HepG2 (cell line): Measurements from ENCODE around the gene GPATCH3. TPM values are rescaled to one million over a fixed set of nuclear protein-coding genes. Genes with fewer than 3 reads are reported as not detected.

Source experiments
- BORCS8-MEF2B ChIP-seq: sonication (generic); formaldehyde crosslinking; IDR thresholded peaks from 2 replicates; pipeline ENCODE4 v1.8.0; 2022; ENCODE audit warnings: mild to moderate bottlenecking, missing genetic modification reagents
- EHMT2 ChIP-seq: fragments of 200-600 bp; sonication (generic); IDR thresholded peaks from 2 replicates; pipeline ENCODE4 v1.7.0; 2017; ENCODE audit warnings: antibody characterized with exemption, low read depth, low read length, borderline replicate concordance
- ERF ChIP-seq: IDR thresholded peaks from 2 replicates; pipeline ENCODE4 v1.6.1; 2018; ENCODE audit warnings: missing biosample characterization, missing genetic modification reagents
- MYNN ChIP-seq: sonication (generic); formaldehyde crosslinking; IDR thresholded peaks from 2 replicates; pipeline ENCODE4 v1.4.0; 2020; ENCODE audit warnings: mild to moderate bottlenecking, low read depth, missing genetic modification reagents
- NAIF1 ChIP-seq: sonication (generic); formaldehyde crosslinking; IDR thresholded peaks from 2 replicates; pipeline ENCODE4 v1.5.0; 2020; ENCODE audit warnings: mild to moderate bottlenecking, missing genetic modification reagents, borderline replicate concordance
- NFIC ChIP-seq: IDR thresholded peaks from 2 replicates; pipeline ENCODE4 v1.6.1; 2012; ENCODE audit warnings: mild to moderate bottlenecking, low read length, inconsistent platforms
- SALL2 ChIP-seq: sonication (generic); formaldehyde crosslinking; IDR thresholded peaks from 2 replicates; pipeline ENCODE4 v1.8.1; 2023; ENCODE audit warnings: mild to moderate bottlenecking, missing genetic modification reagents, inconsistent platforms
- SAP130 ChIP-seq: IDR thresholded peaks from 2 replicates; pipeline ENCODE4 v1.6.1; 2016; ENCODE audit warnings: low read depth
- SIN3A ChIP-seq: IDR thresholded peaks from 2 replicates; pipeline ENCODE4 v1.6.1; 2011; ENCODE audit warnings: low read depth, mild to moderate bottlenecking, control low read depth, low read length, borderline replicate concordance
- SP1 ChIP-seq, 2 experiments: fragments of 450-650 bp in 1 of 2; sonication (generic) in 1 of 2; formaldehyde crosslinking in 1 of 2; IDR thresholded peaks; 2 replicates each; pipeline versions ENCODE4 v1.4.0 to v1.6.1; 2016 to 2020; ENCODE audit warnings: missing genetic modification reagents in 1 of 2
- SP4 ChIP-seq: sonication (generic); formaldehyde crosslinking; IDR thresholded peaks from 2 replicates; pipeline ENCODE4 v1.8.1; 2023; ENCODE audit warnings: mild to moderate bottlenecking, missing genetic modification reagents
- THAP11 ChIP-seq: IDR thresholded peaks from 2 replicates; pipeline ENCODE4 v1.6.1; 2016; ENCODE audit warnings: missing biosample characterization, missing genetic modification reagents
- ZBTB20 ChIP-seq: sonication (generic); formaldehyde crosslinking; IDR thresholded peaks from 2 replicates; pipeline ENCODE4 v1.8.1; 2023; ENCODE audit warnings: missing genetic modification reagents, low read depth, mild to moderate bottlenecking, borderline replicate concordance
- ZNF12 ChIP-seq: sonication (generic); formaldehyde crosslinking; IDR thresholded peaks from 2 replicates; pipeline ENCODE4 v1.5.0; 2020; ENCODE audit warnings: missing genetic modification reagents
- ZNF670 ChIP-seq: sonication (generic); formaldehyde crosslinking; IDR thresholded peaks from 2 replicates; pipeline ENCODE4 v1.8.0; 2022; ENCODE audit warnings: mild to moderate bottlenecking, missing genetic modification reagents, borderline replicate concordance
- ZNF703 ChIP-seq: sonication (generic); formaldehyde crosslinking; IDR thresholded peaks from 2 replicates; pipeline ENCODE4 v1.5.1; 2020; ENCODE audit warnings: missing genetic modification reagents, mild to moderate bottlenecking, moderate library complexity, borderline replicate concordance
- ZNF841 ChIP-seq: sonication (generic); formaldehyde crosslinking; IDR thresholded peaks from 2 replicates; pipeline ENCODE4 v1.8.1; 2023; ENCODE audit warnings: missing genetic modification reagents, borderline replicate concordance
- ZSCAN12 ChIP-seq: sonication (generic); formaldehyde crosslinking; IDR thresholded peaks from 2 replicates; pipeline ENCODE4 v1.9.0; 2021; ENCODE audit warnings: mild to moderate bottlenecking, missing genetic modification reagents
- polyA plus RNA-seq, 8 experiments: library from polyadenylated mRNA; depleted of rRNA in 3 of 8; stranded (reverse) in 7 of 8; unstranded in 1 of 8; fragments of >200 nt; fragmentation: Illumina TruSeq in 4 of 8; extraction: Trizol in 4 of 8; gene quantifications; 2 replicates each; pipeline versions ENCODE4 v1.2.1 to v1.2.3, GENCODE V29; 2011 to 2016; ENCODE audit warnings: low read depth in 4 of 8, missing spikeins in 1 of 8, mixed read lengths in 1 of 8; ENCODE audit not compliant: insufficient read depth in 1 of 8
- total RNA-seq, 5 experiments: library from RNA; depleted of rRNA; stranded (reverse); fragments of >200 nt; fragmentation: Illumina TruSeq; extraction: Trizol; gene quantifications; 2 replicates each; pipeline ENCODE4 v1.2.3, GENCODE V29; 2016; ENCODE audit warnings: low read depth in 1 of 5
- TF ChIP-seq, protein P1 (sequence below): sonication (generic); formaldehyde crosslinking; IDR thresholded peaks from 2 replicates; pipeline ENCODE4 v1.4.0; 2020; ENCODE audit warnings: missing genetic modification reagents
- TF ChIP-seq, protein P2 (sequence below): sonication (generic); formaldehyde crosslinking; IDR thresholded peaks from 2 replicates; pipeline ENCODE4 v1.4.0; 2020; ENCODE audit warnings: missing genetic modification reagents, low read depth, mild to moderate bottlenecking, borderline replicate concordance
- TF ChIP-seq, protein P3 (sequence below): sonication (generic); formaldehyde crosslinking; IDR thresholded peaks from 2 replicates; pipeline ENCODE4 v1.8.1; 2023; ENCODE audit warnings: mild to moderate bottlenecking, moderate library complexity, missing genetic modification reagents

Gene GPATCH3
- total and polyA plus RNA-seq, 2 of the 13 experiments (the other 11 are each of a cell fraction or from before 2014, with no cell fraction given) = 8.3 to 11.0 TPM

DNA sequence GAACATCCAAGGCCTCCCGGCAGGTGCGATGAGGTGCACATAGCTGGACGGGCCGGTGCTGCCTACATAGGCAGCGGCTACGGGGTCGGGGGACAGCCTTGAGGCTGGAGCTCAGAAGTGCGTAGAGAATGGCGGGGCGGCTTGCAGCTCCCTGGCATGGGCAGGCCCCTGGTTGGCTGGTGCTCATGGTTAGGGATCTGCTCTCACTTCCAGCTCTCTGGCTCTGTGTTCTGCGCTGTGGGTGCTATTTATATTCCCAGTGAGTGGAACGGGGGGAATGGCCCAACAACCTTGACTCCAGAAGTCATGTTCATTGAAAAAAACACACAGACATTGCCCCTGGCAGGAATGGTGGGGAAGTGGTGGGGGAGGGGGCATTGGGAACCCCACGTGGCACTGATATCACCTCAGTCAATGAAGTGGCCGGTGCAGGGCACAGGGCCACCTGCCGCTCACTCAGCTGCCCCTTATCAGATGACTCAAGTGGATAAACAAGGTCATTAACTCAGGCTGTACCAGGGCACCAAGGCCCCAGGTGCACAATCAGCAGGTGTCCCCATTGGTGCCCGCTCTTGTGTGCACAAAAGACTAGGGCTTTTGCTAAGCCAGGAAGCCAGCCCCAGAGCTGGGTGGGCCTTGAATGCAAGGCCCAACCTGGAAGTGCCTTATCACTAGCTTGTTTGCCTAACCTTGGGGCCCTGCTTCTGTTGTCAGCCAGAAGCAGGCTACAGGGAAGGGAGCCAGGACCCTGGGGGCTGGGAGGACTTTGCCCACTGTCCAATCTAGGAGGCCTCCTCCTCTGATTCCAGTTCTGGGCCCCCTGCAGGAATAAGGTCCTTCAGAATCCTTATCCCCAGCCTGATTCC, 13.7 kb upstream of the GPATCH3 start, which contains the start of gene NR0B2 (continued):
- TF ChIP-seq, protein P1, sequence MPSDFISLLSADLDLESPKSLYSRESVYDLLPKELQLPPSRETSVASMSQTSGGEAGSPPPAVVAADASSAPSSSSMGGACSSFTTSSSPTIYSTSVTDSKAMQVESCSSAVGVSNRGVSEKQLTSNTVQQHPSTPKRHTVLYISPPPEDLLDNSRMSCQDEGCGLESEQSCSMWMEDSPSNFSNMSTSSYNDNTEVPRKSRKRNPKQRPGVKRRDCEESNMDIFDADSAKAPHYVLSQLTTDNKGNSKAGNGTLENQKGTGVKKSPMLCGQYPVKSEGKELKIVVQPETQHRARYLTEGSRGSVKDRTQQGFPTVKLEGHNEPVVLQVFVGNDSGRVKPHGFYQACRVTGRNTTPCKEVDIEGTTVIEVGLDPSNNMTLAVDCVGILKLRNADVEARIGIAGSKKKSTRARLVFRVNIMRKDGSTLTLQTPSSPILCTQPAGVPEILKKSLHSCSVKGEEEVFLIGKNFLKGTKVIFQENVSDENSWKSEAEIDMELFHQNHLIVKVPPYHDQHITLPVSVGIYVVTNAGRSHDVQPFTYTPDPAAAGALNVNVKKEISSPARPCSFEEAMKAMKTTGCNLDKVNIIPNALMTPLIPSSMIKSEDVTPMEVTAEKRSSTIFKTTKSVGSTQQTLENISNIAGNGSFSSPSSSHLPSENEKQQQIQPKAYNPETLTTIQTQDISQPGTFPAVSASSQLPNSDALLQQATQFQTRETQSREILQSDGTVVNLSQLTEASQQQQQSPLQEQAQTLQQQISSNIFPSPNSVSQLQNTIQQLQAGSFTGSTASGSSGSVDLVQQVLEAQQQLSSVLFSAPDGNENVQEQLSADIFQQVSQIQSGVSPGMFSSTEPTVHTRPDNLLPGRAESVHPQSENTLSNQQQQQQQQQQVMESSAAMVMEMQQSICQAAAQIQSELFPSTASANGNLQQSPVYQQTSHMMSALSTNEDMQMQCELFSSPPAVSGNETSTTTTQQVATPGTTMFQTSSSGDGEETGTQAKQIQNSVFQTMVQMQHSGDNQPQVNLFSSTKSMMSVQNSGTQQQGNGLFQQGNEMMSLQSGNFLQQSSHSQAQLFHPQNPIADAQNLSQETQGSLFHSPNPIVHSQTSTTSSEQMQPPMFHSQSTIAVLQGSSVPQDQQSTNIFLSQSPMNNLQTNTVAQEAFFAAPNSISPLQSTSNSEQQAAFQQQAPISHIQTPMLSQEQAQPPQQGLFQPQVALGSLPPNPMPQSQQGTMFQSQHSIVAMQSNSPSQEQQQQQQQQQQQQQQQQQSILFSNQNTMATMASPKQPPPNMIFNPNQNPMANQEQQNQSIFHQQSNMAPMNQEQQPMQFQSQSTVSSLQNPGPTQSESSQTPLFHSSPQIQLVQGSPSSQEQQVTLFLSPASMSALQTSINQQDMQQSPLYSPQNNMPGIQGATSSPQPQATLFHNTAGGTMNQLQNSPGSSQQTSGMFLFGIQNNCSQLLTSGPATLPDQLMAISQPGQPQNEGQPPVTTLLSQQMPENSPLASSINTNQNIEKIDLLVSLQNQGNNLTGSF (CRISPR knock-in tag) = no peak
- TF ChIP-seq, protein P2, sequence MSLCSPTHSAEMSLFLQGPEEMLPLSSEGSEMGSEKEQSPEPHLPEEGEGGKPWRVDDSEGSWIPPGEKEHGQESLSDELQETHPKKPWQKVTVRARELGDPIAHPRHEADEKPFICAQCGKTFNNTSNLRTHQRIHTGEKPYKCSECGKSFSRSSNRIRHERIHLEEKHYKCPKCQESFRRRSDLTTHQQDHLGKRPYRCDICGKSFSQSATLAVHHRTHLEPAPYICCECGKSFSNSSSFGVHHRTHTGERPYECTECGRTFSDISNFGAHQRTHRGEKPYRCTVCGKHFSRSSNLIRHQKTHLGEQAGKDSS (CRISPR knock-in tag) = peak; percentile 81
- no peak for TF ChIP-seq NAIF1 (CRISPR knock-in tag)
- TF ChIP-seq MYNN = no peak
- 0 out of 2 replicates have a peak, but pooled peaks have one; percentile 81 for TF ChIP-seq ZNF841 (CRISPR knock-in tag)
- TF ChIP-seq, protein P3, sequence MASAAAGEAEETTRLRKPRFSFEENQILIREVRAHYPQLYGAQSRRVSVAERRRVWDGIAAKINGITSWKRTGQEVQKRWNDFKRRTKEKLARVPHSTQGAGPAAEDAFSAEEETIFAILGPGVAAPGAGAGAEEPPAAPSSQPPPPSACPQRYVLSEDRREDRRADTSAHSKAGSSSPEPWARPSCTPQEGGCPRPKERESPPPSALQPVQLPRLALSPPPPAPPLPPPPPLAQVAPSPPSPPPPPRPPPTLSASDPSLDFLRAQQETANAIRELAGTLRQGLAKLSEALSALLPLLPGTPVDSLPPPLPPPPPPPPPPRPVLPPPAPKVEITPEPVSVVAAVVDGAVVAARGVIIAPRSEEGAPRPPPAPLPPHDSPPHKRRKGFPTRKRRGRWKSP (CRISPR knock-in tag) = peak; percentile 92
- TF ChIP-seq SALL2 (CRISPR knock-in tag) = peak; percentile 77
- TF ChIP-seq ZNF703 = peak; percentile 95
- TF ChIP-seq ERF (CRISPR knock-in tag) = peak; percentile 96
- peak; percentile 71 for TF ChIP-seq THAP11 (CRISPR knock-in tag)
- TF ChIP-seq ZSCAN12 (CRISPR knock-in tag) = peak; percentile 27; the same call in 1 of the 2 replicates
- no peak; the same call in 1 of the 2 replicates for TF ChIP-seq BORCS8-MEF2B
- TF ChIP-seq SP1 (IDR thresholded peaks at IDR 0.05) = no peak
- peak; percentile 14 for TF ChIP-seq SP1 (CRISPR knock-in tag; IDR thresholded peaks at IDR 0.05)
- TF ChIP-seq SP4 (CRISPR knock-in tag) = peak; percentile 82
- peak; percentile 19; the same call in 1 of the 2 replicates for TF ChIP-seq SIN3A
- peak; percentile 99 for TF ChIP-seq SAP130 (CRISPR knock-in tag)
- peak; percentile 90 for TF ChIP-seq NFIC
- no peak for TF ChIP-seq EHMT2
- peak; percentile 95 for TF ChIP-seq ZBTB20 (CRISPR knock-in tag)
- TF ChIP-seq ZNF670 = 0 out of 2 replicates have a peak, but pooled peaks have one; percentile 11
- TF ChIP-seq ZNF12 = peak; percentile 62
